SK-N-SH (cell line): ENCODE data around the gene MUCL1. TPM values are rescaled to one million over a fixed set of nuclear protein-coding genes. Genes with fewer than 3 reads are reported as not detected.

Source experiments
- CTCF ChIA-PET: fragments of 300-600, 350-600 bp; formaldehyde crosslinking; extraction: SDS; loops from one replicate; lab custom pipeline; 2021; lab: Yijun Ruan, JAX
- POLR2A ChIA-PET: fragments of 350-600 bp; sonication (Branson Sonifier 250); formaldehyde crosslinking; extraction: SDS; loops from one replicate; lab custom pipeline; 2020; ENCODE audit warnings: antibody characterized with exemption, inconsistent platforms; lab: Yijun Ruan, JAX
- DNase-seq: peaks from one replicate; pipeline ENCODE4 v3.0.0; 2012
- H2AFZ ChIP-seq: fragments of 200-600 bp; sonication (generic); 2 replicates; pipeline ENCODE4 v1.8.1; 2016; ENCODE audit warnings: antibody characterized with exemption, mild to moderate bottlenecking, low read depth
- H3F3A ChIP-seq: fragments of 200-600 bp; sonication (generic); replicated peaks from 2 replicates; pipeline ENCODE3; 2016; ENCODE audit warnings: antibody characterized with exemption, mild to moderate bottlenecking; ENCODE audit not compliant: insufficient read depth
- H3K27ac ChIP-seq, 2 experiments: fragments of 200-500 bp in 1 of 2; fragments of 200-600 bp in 1 of 2; sonication (Bioruptor generic) in 1 of 2; sonication (generic), shearing (Covaris generic) in 1 of 2; 2 replicates each; pipeline versions ENCODE4 v1.5.1 to v1.6.1; 2014 to 2016; ENCODE audit warnings: low read depth in 2 of 2, inconsistent platforms in 1 of 2, low read length in 1 of 2, mild to moderate bottlenecking in 1 of 2, mixed read lengths in 1 of 2
- H3K27me3 ChIP-seq: fragments of 200-600 bp; sonication (generic), shearing (Covaris generic); 2 replicates; pipeline ENCODE4 v1.6.1; 2016; ENCODE audit warnings: mixed run types; ENCODE audit not compliant: insufficient read depth
- H3K36me3 ChIP-seq, 2 experiments: fragments of 200-500 bp in 1 of 2; fragments of 200-600 bp in 1 of 2; sonication (Bioruptor generic) in 1 of 2; sonication (generic) in 1 of 2; replicated peaks in 1 of 2; 2 replicates each; pipeline versions ENCODE3 to v1.5.1; 2014 to 2016; ENCODE audit warnings: low read length in 1 of 2, mild to moderate bottlenecking in 1 of 2; ENCODE audit not compliant: insufficient read depth in 2 of 2, control insufficient read depth in 1 of 2
- H3K4me1 ChIP-seq, 2 experiments: fragments of 200-500 bp in 1 of 2; fragments of 200-600 bp in 1 of 2; sonication (Bioruptor generic) in 1 of 2; sonication (generic), shearing (Covaris generic) in 1 of 2; 2 replicates each; pipeline versions ENCODE4 v1.5.1 to v1.6.1; 2014 to 2016; ENCODE audit warnings: low read depth in 1 of 2, low read length in 1 of 2, mixed run types in 1 of 2; ENCODE audit not compliant: insufficient read depth in 2 of 2, control insufficient read depth in 1 of 2
- H3K4me2 ChIP-seq: fragments of 200-600 bp; sonication (generic), shearing (Covaris generic); 2 replicates; pipeline ENCODE4 v1.6.1; 2017; ENCODE audit warnings: mixed run types
- H3K4me3 ChIP-seq, 2 experiments: fragments of 200-500 bp in 1 of 2; fragments of 200-600 bp in 1 of 2; sonication (Bioruptor generic) in 1 of 2; sonication (generic), shearing (Covaris generic) in 1 of 2; 2 replicates each; pipeline versions ENCODE4 v1.5.1 to v1.8.1; 2014 to 2016; ENCODE audit warnings: low read depth in 2 of 2, inconsistent platforms in 1 of 2, low read length in 1 of 2, mild to moderate bottlenecking in 1 of 2, mixed read lengths in 1 of 2, moderate library complexity in 1 of 2
- H3K79me2 ChIP-seq: fragments of 200-600 bp; sonication (generic); 2 replicates; pipeline ENCODE4 v1.8.1; 2017; ENCODE audit warnings: mild to moderate bottlenecking; ENCODE audit not compliant: insufficient read depth
- H3K9ac ChIP-seq: fragments of 200-600 bp; sonication (generic); 2 replicates; pipeline ENCODE4 v1.6.1; 2017; ENCODE audit warnings: mixed run types
- H3K9me2 ChIP-seq: fragments of 200-600 bp; sonication (generic); 2 replicates; pipeline ENCODE4 v1.6.1; 2017; ENCODE audit warnings: mixed run types
- H3K9me3 ChIP-seq: fragments of 200-600 bp; sonication (generic); 2 replicates; pipeline ENCODE4 v1.6.1; 2017; ENCODE audit warnings: mixed run types, mild to moderate bottlenecking, moderate library complexity
- H4K20me1 ChIP-seq: fragments of 200-600 bp; sonication (generic); 2 replicates; pipeline ENCODE4 v1.6.1; 2017; ENCODE audit warnings: mild to moderate bottlenecking, mixed run types; ENCODE audit not compliant: insufficient read depth
- CHD2 ChIP-seq: fragments of 150-350 bp; IDR thresholded peaks from 2 replicates; pipeline ENCODE4 v1.6.1; 2018; ENCODE audit warnings: low read length; ENCODE audit not compliant: partially characterized antibody
- ELF1 ChIP-seq: IDR thresholded peaks from 2 replicates; pipeline ENCODE4 v1.4.0; 2012
- EP300 ChIP-seq, 2 experiments: IDR thresholded peaks; 2 replicates each; pipeline versions ENCODE4 v1.4.0 to v1.6.1; 2012; ENCODE audit warnings: borderline replicate concordance in 1 of 2, low read depth in 1 of 2, low read length in 1 of 2
- FOSL2 ChIP-seq: IDR thresholded peaks from 2 replicates; pipeline ENCODE4 v1.4.0; 2012; ENCODE audit warnings: low read depth, mild to moderate bottlenecking, moderate library complexity, borderline replicate concordance
- JUND ChIP-seq: IDR thresholded peaks from 2 replicates; pipeline ENCODE4 v1.4.0; 2012
- NFIC ChIP-seq: IDR thresholded peaks from 2 replicates; pipeline ENCODE4 v1.4.0; 2012; ENCODE audit warnings: borderline replicate concordance
- NRF1 ChIP-seq: IDR thresholded peaks from 2 replicates; pipeline ENCODE4 v1.6.1; 2012; ENCODE audit warnings: low read depth, mild to moderate bottlenecking, low read length
- POLR2AphosphoS5 ChIP-seq: IDR thresholded peaks from 2 replicates; pipeline ENCODE4 v1.6.1; 2012; ENCODE audit warnings: low read depth, low read length
- RCOR1 ChIP-seq: fragments of 150-350 bp; IDR thresholded peaks from 2 replicates; pipeline ENCODE4 v1.6.1; 2017; ENCODE audit warnings: antibody characterized with exemption, low read length
- RFX5 ChIP-seq: IDR thresholded peaks from 2 replicates; pipeline ENCODE4 v1.6.1; 2012; ENCODE audit warnings: mild to moderate bottlenecking, improper control_type of control experiment, low read length
- SIN3A ChIP-seq: IDR thresholded peaks from 2 replicates; pipeline ENCODE4 v1.6.1; 2012; ENCODE audit warnings: low read depth, mild to moderate bottlenecking, low read length, moderate library complexity, borderline replicate concordance
- SMC3 ChIP-seq: IDR thresholded peaks from 2 replicates; pipeline ENCODE4 v1.6.1; 2012; ENCODE audit warnings: low read depth, low read length, improper control_type of control experiment
- TAF1 ChIP-seq: IDR thresholded peaks from 2 replicates; pipeline ENCODE4 v1.6.1; 2012; ENCODE audit warnings: low read depth, mild to moderate bottlenecking, low read length, moderate library complexity, borderline replicate concordance
- YY1 ChIP-seq: IDR thresholded peaks from 2 replicates; pipeline ENCODE4 v1.4.0; 2012; ENCODE audit warnings: low read depth, mild to moderate bottlenecking
- WGBS: methylation state at CpG from one replicate; pipeline ENCODE4 v1.1.6; 2017; ENCODE audit warnings: low lambda C conversion rate; 5-methylcytosine and 5-hydroxymethylcytosine counted together
- polyA plus RNA-seq, 3 experiments: library from polyadenylated mRNA; depleted of rRNA; stranded (reverse); fragments of >200 nt; gene quantifications; 2 replicates each; pipeline ENCODE4 v1.2.3, GENCODE V29; 2012
- TF ChIP-seq, protein P1 (sequence below): IDR thresholded peaks from 2 replicates; pipeline ENCODE4 v1.6.1; 2012; ENCODE audit warnings: mild to moderate bottlenecking, low read depth, low read length, moderate library complexity
- TF ChIP-seq, protein P2 (sequence below): IDR thresholded peaks from 2 replicates; pipeline ENCODE4; 2012
- TF ChIP-seq, protein P3 (sequence below): fragments of 150-350 bp; IDR thresholded peaks from 2 replicates; pipeline ENCODE4 v1.6.1; 2017; ENCODE audit warnings: antibody characterized with exemption, low read length, low read depth, borderline replicate concordance
- TF ChIP-seq, protein P4 (sequence below): IDR thresholded peaks from 2 replicates; pipeline ENCODE4 v1.4.0; 2012; ENCODE audit warnings: low read depth, borderline replicate concordance
- TF ChIP-seq, protein P5 (sequence below): IDR thresholded peaks from 2 replicates; pipeline ENCODE4 v1.4.0; 2012; ENCODE audit warnings: low read depth

MUCL1 gene
- polyA plus RNA-seq, 1 of the 3 experiments (the other 2 are of a cell fraction), result not detected

DNA sequence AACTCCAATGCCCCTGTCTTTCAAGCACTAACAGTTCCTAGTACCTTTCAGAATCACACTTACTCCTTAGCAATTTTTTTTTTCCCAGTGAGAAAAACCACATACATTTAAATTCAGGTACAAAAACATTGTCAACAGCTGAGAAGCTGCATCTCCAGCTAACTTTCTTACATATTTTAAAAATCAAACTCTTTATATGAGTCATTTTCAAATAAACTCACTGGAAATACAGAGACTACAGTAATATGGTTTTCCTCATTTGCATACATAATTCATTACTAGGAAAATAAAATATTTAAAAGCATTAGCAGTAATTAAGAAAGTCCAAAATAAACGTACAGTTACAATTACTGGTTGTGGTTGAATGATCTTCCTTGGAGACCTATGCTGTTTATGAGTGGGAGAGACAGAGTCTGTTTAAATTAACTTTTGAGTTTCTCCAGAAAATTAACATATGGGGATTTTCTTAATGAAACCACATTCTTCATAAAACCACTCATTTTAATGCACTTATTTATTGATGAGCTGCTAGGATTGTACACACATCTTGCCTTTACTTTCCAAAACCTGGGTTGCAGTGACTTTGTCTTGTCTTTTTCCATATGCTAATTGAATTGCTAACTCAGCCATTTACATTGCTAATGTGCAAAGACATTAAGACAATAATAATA, 9.8 kb downstream of the MUCL1 start (continued):
- no peak for TF ChIP-seq YY1
- no peak for TF ChIP-seq CHD2
- TF ChIP-seq, all 33 proteins: peak for 0

DNA sequence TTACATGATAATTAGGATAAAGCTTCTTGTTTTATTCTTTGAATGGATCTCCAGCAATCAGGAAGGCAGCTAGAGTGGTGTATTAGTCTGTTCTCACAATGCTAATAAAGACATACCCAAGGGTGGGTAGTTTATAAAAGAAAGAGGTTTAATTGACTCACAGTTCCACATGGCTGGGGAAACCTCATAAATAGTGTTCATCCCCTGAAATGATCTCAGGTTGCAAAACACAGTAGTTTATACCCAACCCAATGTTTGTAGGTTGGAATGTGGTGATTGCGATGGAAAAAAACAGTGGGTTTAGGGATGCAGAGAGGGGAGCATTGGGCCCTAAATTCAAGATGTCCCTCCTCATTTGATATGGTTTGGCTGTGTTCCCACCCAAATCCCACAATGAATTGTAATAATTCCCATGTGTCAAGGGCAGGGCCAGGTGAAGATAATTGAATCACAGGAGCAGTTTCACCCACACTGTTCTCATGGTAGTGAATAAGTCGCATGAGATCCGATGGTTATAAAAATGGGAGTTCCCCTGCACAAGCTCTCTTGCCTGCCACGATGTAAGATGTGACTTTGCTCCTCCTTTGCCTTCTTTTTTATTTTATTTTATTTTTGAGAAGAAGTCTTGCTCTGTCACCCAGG, 11.5 kb downstream of the MUCL1 start:
- Histone ChIP-seq H3K9ac (no peak overlapping the region), H3K4me3 (no peak overlapping the region), H3K9me2 (no peaks in the 10 kb centered on the region), H3K27me3 (no peaks in the 10 kb centered on the region), H4K20me1 (no peaks in the 10 kb centered on the region), H3K79me2 (no peaks in the 10 kb centered on the region), H3K4me1 (no peaks in the 10 kb centered on the region), H2AFZ (no peak overlapping the region), H3K36me3 (no peaks in the 10 kb centered on the region), H3K9me3 (no peaks in the 10 kb centered on the region), H3K4me2 (no peak overlapping the region), H3K27ac (no peak overlapping the region), H3F3A (no peaks in the 10 kb centered on the region)
- POLR2A ChIA-PET, result no interaction called here
- WGBS, result 11% methylated on average over 4 of the region's 4 CpGs
- TF ChIP-seq RCOR1, result no peak
- TF ChIP-seq EP300 (IDR thresholded peaks at IDR 0.05; ENCODE audit: borderline replicate concordance in 1 of 2, low read depth in 1 of 2, low read length in 1 of 2), result no peak
- TF ChIP-seq, protein P1, sequence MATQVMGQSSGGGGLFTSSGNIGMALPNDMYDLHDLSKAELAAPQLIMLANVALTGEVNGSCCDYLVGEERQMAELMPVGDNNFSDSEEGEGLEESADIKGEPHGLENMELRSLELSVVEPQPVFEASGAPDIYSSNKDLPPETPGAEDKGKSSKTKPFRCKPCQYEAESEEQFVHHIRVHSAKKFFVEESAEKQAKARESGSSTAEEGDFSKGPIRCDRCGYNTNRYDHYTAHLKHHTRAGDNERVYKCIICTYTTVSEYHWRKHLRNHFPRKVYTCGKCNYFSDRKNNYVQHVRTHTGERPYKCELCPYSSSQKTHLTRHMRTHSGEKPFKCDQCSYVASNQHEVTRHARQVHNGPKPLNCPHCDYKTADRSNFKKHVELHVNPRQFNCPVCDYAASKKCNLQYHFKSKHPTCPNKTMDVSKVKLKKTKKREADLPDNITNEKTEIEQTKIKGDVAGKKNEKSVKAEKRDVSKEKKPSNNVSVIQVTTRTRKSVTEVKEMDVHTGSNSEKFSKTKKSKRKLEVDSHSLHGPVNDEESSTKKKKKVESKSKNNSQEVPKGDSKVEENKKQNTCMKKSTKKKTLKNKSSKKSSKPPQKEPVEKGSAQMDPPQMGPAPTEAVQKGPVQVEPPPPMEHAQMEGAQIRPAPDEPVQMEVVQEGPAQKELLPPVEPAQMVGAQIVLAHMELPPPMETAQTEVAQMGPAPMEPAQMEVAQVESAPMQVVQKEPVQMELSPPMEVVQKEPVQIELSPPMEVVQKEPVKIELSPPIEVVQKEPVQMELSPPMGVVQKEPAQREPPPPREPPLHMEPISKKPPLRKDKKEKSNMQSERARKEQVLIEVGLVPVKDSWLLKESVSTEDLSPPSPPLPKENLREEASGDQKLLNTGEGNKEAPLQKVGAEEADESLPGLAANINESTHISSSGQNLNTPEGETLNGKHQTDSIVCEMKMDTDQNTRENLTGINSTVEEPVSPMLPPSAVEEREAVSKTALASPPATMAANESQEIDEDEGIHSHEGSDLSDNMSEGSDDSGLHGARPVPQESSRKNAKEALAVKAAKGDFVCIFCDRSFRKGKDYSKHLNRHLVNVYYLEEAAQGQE, result no peak
- TF ChIP-seq, protein P2, sequence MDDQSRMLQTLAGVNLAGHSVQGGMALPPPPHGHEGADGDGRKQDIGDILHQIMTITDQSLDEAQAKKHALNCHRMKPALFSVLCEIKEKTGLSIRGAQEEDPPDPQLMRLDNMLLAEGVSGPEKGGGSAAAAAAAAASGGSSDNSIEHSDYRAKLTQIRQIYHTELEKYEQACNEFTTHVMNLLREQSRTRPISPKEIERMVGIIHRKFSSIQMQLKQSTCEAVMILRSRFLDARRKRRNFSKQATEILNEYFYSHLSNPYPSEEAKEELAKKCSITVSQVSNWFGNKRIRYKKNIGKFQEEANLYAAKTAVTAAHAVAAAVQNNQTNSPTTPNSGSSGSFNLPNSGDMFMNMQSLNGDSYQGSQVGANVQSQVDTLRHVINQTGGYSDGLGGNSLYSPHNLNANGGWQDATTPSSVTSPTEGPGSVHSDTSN, result no peak
- no peak for TF ChIP-seq ELF1
- no peak for TF ChIP-seq SMC3
- TF ChIP-seq SIN3A, result no peak
- TF ChIP-seq JUND, result no peak
- no peak for TF ChIP-seq TAF1
- TF ChIP-seq, protein P3, sequence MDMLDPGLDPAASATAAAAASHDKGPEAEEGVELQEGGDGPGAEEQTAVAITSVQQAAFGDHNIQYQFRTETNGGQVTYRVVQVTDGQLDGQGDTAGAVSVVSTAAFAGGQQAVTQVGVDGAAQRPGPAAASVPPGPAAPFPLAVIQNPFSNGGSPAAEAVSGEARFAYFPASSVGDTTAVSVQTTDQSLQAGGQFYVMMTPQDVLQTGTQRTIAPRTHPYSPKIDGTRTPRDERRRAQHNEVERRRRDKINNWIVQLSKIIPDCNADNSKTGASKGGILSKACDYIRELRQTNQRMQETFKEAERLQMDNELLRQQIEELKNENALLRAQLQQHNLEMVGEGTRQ, result no peak
- TF ChIP-seq YY1, result no peak
- TF ChIP-seq NFIC, result no peak
- no peak for TF ChIP-seq NRF1
- TF ChIP-seq, protein P4, sequence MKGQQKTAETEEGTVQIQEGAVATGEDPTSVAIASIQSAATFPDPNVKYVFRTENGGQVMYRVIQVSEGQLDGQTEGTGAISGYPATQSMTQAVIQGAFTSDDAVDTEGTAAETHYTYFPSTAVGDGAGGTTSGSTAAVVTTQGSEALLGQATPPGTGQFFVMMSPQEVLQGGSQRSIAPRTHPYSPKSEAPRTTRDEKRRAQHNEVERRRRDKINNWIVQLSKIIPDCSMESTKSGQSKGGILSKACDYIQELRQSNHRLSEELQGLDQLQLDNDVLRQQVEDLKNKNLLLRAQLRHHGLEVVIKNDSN, result no peak
- no peak for TF ChIP-seq POLR2AphosphoS5
- TF ChIP-seq, protein P5, sequence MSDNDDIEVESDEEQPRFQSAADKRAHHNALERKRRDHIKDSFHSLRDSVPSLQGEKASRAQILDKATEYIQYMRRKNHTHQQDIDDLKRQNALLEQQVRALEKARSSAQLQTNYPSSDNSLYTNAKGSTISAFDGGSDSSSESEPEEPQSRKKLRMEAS, result no peak
- no peak for TF ChIP-seq FOSL2
- TF ChIP-seq RFX5, result no peak
- no peak for TF ChIP-seq CHD2
- no peak for DNase-seq
- CTCF ChIA-PET, result no interaction called here
